Measurements from ENCODE around the gene TCF7L2. TPM values are rescaled to one million over a fixed set of nuclear protein-coding genes. Genes with fewer than 3 reads are reported as not detected.

TCF7L2 gene
- total RNA-seq, 1 experiment from 2014 or later, result 16.1 TPM

DNA sequence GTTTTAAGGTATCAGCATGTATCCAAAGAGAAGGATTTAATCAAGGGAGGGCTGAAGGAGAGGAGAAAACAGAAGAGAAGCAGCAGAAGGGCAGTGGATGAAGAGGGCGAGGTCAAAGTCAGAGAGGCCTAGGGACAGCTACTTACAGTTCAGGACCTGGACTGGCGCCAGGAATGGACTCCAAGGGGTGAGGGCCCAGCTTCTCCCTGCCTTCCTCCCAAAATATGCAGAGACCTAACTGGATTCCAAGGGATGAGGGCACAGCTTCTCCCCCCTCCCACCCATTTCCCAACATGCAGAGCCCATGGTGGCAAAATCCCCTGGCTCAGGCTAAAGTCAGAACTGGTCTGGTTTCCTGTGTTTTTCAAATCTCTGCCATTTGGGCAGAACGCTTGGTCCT is 3.4 kb upstream of the TCF7L2 start:
- TF ChIP-seq EZH2 (IDR thresholded peaks at IDR 0.05; ENCODE audit: low read length, unreplicated experiment), result no peak
- no peak for TF ChIP-seq EZH2phosphoT487 (IDR thresholded peaks at IDR 0.05; ENCODE audit: borderline replicate concordance, low read length)
- TF ChIP-seq, protein P1, sequence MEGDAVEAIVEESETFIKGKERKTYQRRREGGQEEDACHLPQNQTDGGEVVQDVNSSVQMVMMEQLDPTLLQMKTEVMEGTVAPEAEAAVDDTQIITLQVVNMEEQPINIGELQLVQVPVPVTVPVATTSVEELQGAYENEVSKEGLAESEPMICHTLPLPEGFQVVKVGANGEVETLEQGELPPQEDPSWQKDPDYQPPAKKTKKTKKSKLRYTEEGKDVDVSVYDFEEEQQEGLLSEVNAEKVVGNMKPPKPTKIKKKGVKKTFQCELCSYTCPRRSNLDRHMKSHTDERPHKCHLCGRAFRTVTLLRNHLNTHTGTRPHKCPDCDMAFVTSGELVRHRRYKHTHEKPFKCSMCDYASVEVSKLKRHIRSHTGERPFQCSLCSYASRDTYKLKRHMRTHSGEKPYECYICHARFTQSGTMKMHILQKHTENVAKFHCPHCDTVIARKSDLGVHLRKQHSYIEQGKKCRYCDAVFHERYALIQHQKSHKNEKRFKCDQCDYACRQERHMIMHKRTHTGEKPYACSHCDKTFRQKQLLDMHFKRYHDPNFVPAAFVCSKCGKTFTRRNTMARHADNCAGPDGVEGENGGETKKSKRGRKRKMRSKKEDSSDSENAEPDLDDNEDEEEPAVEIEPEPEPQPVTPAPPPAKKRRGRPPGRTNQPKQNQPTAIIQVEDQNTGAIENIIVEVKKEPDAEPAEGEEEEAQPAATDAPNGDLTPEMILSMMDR (conservative IDR thresholded peaks at IDR 0.05; ENCODE audit: low read depth, low read length), result no peak
- no peak overlapping the region for H3K4me2 ChIP-seq (ENCODE audit: low read length)
- peaks cover 9% of the 10 kb centered on the region for H3K4me1 ChIP-seq (ENCODE audit: insufficient read depth, low read length)
- POLR2A ChIA-PET (ENCODE audit: unreplicated experiment), result no interaction called here
- H3K9me2 ChIP-seq (replicated peaks; ENCODE audit: low read length), result no peaks in the 10 kb centered on the region
- CTCF ChIA-PET, result no interaction called here
- H2AFZ ChIP-seq (ENCODE audit: low read length), result no peak overlapping the region
- no peaks in the 10 kb centered on the region for H4K20me1 ChIP-seq (ENCODE audit: low read length)
- H3K9me3 ChIP-seq (ENCODE audit: low read length), result no peaks in the 10 kb centered on the region
- DNase-seq (no peak), ATAC-seq (no peak)
- BruUV-seq (replicated peaks), result no TSS peak
- no peaks in the 10 kb centered on the region for H3K36me3 ChIP-seq (ENCODE audit: low read depth, low read length)
- no peaks in the 10 kb centered on the region for H3K27me3 ChIP-seq (ENCODE audit: low read length)
- peaks cover 11% of the 10 kb centered on the region for H3K79me2 ChIP-seq (ENCODE audit: low read length)
- H3K4me3 ChIP-seq (ENCODE audit: low read length), result no peak overlapping the region
- no peak overlapping the region for H3K9ac ChIP-seq (ENCODE audit: low read length)
- no peaks in the 10 kb centered on the region for H3F3A ChIP-seq (ENCODE audit: low read length, unreplicated experiment)
- intact Hi-C loops (cut with micrococcal nuclease), result no loop called here
- no peak overlapping the region for H3K27ac ChIP-seq (ENCODE audit: low read length)

DNA sequence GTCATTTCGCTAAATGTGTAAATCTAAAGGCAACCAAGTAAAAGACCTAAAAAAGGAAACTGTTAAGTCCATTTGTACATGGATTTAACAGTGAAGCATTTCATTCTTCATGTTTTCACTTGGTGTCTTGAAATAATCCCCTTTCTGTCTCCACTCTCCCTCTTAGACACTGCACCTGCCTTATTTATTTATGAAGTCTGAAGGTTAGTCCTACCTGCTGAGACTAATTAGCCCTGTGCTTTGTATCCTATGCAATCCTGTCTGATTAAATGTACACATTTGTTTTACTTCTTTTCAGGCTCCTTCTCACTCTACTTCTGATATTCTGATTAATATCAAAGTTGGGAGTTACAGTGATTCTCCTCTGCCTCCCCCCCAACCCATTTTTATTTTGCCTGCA is 1.9 kb upstream of the TCF7L2 start:
- intact Hi-C loops (cut with micrococcal nuclease), result no loop called here

More for the DNA sequence above, 1.9 kb upstream of the TCF7L2 start:
- Histone ChIP-seq H3K4me3 (ENCODE audit: low read length) (no peak overlapping the region), H3K9me2 (replicated peaks; ENCODE audit: low read length) (no peaks in the 10 kb centered on the region), H3F3A (ENCODE audit: low read length, unreplicated experiment) (no peaks in the 10 kb centered on the region), H3K27me3 (ENCODE audit: low read length) (no peaks in the 10 kb centered on the region), H2AFZ (ENCODE audit: low read length) (no peak overlapping the region), H3K9ac (ENCODE audit: low read length) (no peak overlapping the region), H4K20me1 (ENCODE audit: low read length) (no peaks in the 10 kb centered on the region), H3K79me2 (ENCODE audit: low read length) (peaks cover 26% of the 10 kb centered on the region), H3K27ac (ENCODE audit: low read length) (no peak overlapping the region), H3K9me3 (ENCODE audit: low read length) (no peaks in the 10 kb centered on the region), H3K4me1 (ENCODE audit: insufficient read depth, low read length) (peaks cover 9% of the 10 kb centered on the region), H3K36me3 (ENCODE audit: low read depth, low read length) (peaks cover 7% of the 10 kb centered on the region), H3K4me2 (ENCODE audit: low read length) (no peak overlapping the region)
- DNase-seq, result no peak
- BruUV-seq (replicated peaks), result no TSS peak
- ChIA-PET POLR2A (ENCODE audit: unreplicated experiment) (no interaction called here), CTCF (no interaction called here)
- TF ChIP-seq, protein P1 (conservative IDR thresholded peaks at IDR 0.05; ENCODE audit: low read depth, low read length), result no peak
- no peak for TF ChIP-seq EZH2 (IDR thresholded peaks at IDR 0.05; ENCODE audit: low read length, unreplicated experiment)
- TF ChIP-seq EZH2phosphoT487 (IDR thresholded peaks at IDR 0.05; ENCODE audit: borderline replicate concordance, low read length), result no peak
- no peak for ATAC-seq

Measured in PC-3 (cell line).